Panc1 (cell line): ENCODE data around the gene NPAS2. TPM values are rescaled to one million over a fixed set of nuclear protein-coding genes. Genes with fewer than 3 reads are reported as not detected.

Experiments
- ATAC-seq: fragments of 200-7000 bp; cut with Tn5 transposase; 2 replicates; pipeline ENCODE4 v1.9.1; 2020; ENCODE audit warnings: mild to moderate bottlenecking, moderate library complexity
- BruUV-seq: library from RNA; stranded (reverse); fragments of 400-500 nt; replicated peaks from 2 replicates; lab custom pipeline; 2021; lab: Mats Ljungman, UMichigan
- CTCF ChIA-PET: fragments of 300-600 bp; sonication (Branson Sonifier 250); formaldehyde crosslinking; loops from one replicate; lab custom pipeline; 2022; ENCODE audit warnings: antibody characterized with exemption; lab: Charles Lee
- POLR2A ChIA-PET: fragments of 300-600 bp; sonication (Branson Sonifier 250); formaldehyde crosslinking; loops from one replicate; lab custom pipeline; 2022; ENCODE audit warnings: antibody characterized with exemption; lab: Charles Lee
- DNase-seq: peaks from one replicate; pipeline ENCODE4 v3.0.0-alpha.2; 2010; ENCODE audit warnings: low read depth, low spot score
- H3K27ac ChIP-seq: 2 replicates; pipeline ENCODE4 v1.5.1; 2011; ENCODE audit warnings: mild to moderate bottlenecking, low read length, inconsistent platforms
- H3K27me3 ChIP-seq: fragments of 200-500 bp; sonication (Bioruptor generic); 2 replicates; pipeline ENCODE4 v1.6.0; 2014; ENCODE audit warnings: low read length, inconsistent platforms; ENCODE audit not compliant: control insufficient read depth, insufficient read depth
- H3K36me3 ChIP-seq: fragments of 200-500 bp; sonication (Bioruptor generic); 2 replicates; pipeline ENCODE4 v1.5.1; 2014; ENCODE audit warnings: inconsistent platforms, mild to moderate bottlenecking, low read length, moderate library complexity; ENCODE audit not compliant: control insufficient read depth, insufficient read depth
- H3K4me1 ChIP-seq: 2 replicates; pipeline ENCODE4 v1.5.1; 2011; ENCODE audit warnings: inconsistent platforms, mild to moderate bottlenecking, low read length, moderate library complexity; ENCODE audit not compliant: control insufficient read depth, insufficient read depth
- H3K4me3 ChIP-seq, 2 experiments: 2 replicates each; pipeline ENCODE4 v1.5.1; 2011 to 2012; ENCODE audit warnings: low read depth in 2 of 2, low read length in 2 of 2, mild to moderate bottlenecking in 2 of 2, inconsistent platforms in 1 of 2, moderate library complexity in 1 of 2
- H3K9me3 ChIP-seq: fragments of 200-500 bp; sonication (Bioruptor generic); 2 replicates; pipeline ENCODE4 v1.5.1; 2014; ENCODE audit warnings: low read depth, mild to moderate bottlenecking, inconsistent platforms, low read length, moderate library complexity; ENCODE audit not compliant: control insufficient read depth, insufficient read depth
- CTCF ChIP-seq: fragments of 450-650 bp; IDR thresholded peaks from 2 replicates; pipeline ENCODE4 v1.5.1; 2017; ENCODE audit warnings: mild to moderate bottlenecking
- POLR2AphosphoS5 ChIP-seq: IDR thresholded peaks from 2 replicates; pipeline ENCODE4 v1.6.1; 2012; ENCODE audit warnings: mild to moderate bottlenecking, low read depth, low read length, moderate library complexity
- REST ChIP-seq, 2 experiments: IDR thresholded peaks; 2 replicates each; pipeline ENCODE4 v1.6.1; 2011 to 2012; ENCODE audit warnings: low read depth in 2 of 2, control low read depth in 1 of 2, low read length in 1 of 2, mild to moderate bottlenecking in 1 of 2, moderate library complexity in 1 of 2; ENCODE audit not compliant: insufficient read depth in 1 of 2
- SIN3A ChIP-seq: IDR thresholded peaks from 2 replicates; pipeline ENCODE4 v1.6.1; 2012; ENCODE audit warnings: low read depth, mild to moderate bottlenecking, low read length, moderate library complexity, borderline replicate concordance; ENCODE audit not compliant: insufficient read depth
- TCF7L2 ChIP-seq: IDR thresholded peaks from 2 replicates; pipeline ENCODE4 v1.6.1; 2011; ENCODE audit warnings: mild to moderate bottlenecking, low read depth, low read length, inconsistent platforms
- in situ Hi-C: cut with HindIII; loops from 2 replicates; pipeline ENCODE4 v1.10.0; 2016; ENCODE audit warnings: low sequenced_read_pairs, low pct_unique_long_range_greater_than_20kb
- intact Hi-C: fragments of 100-400 bp; cut with micrococcal nuclease; formaldehyde crosslinking; loops from one replicate; pipeline ENCODE4 v1.10.0; 2022; ENCODE audit not compliant: unreplicated experiment
- total RNA-seq: library from RNA; stranded (reverse); gene quantifications from one replicate; pipeline ENCODE4 v1.2.1, GENCODE V29; 2021; ENCODE audit not compliant: unreplicated experiment

The NPAS2 gene
- total RNA-seq, 1 experiment from 2014 or later = 72.8 TPM

GRCh38 chr2:100876231-100876860 lies 56.4 kb downstream of the NPAS2 start:
- intact Hi-C loops = no loop called here
- Histone ChIP-seq H3K27me3 (no peaks in the 10 kb centered on the region), H3K9me3 (no peaks in the 10 kb centered on the region), H3K27ac (no peak overlapping the region), H3K4me3 (no peak overlapping the region), H3K4me1 (peaks cover 22% of the 10 kb centered on the region), H3K36me3 (no peaks in the 10 kb centered on the region)
- ChIA-PET POLR2A (no interaction called here), CTCF (interaction anchor here (1.2 kb wide), 1 partner anchor 266 kb away, joined by 3 read pairs; no protein-coding TSS in a partner anchor)
- in situ Hi-C loops = no loop called here
- no peak for DNase-seq
- BruUV-seq = no TSS peak
- TF ChIP-seq REST (IDR thresholded peaks at IDR 0.05; ENCODE audit: insufficient read depth in 1 of 2, low read depth in 2 of 2, low read length in 1 of 2) (no peak), POLR2AphosphoS5 (no peak), CTCF (no peak), SIN3A (no peak), TCF7L2 (no peak)
- ATAC-seq = no peak

DNA sequence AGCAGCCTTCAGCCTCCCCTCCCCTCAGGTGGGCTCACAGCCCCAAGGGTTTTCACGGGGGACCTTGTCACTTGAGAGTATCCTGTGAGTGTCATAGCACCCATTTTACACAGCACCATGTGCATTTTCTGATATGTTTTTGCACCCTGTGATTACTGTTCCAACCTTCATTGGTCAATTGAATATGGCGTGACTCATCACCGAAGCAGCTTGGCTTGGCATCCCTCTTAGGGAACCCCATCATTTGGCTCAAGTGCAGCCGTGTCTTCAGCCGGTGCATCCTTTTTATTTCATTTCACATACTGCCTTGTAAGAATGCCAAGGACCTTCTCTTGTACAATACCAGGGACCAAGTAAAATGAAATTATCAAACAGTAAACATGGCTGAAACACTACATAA lies 57.6 kb downstream of the NPAS2 start:
- ChIA-PET CTCF (no interaction called here), POLR2A (interaction anchor here (0.6 kb wide), 1 partner anchor 361 kb away, joined by 3 read pairs; no protein-coding TSS in a partner anchor)
- Histone ChIP-seq H3K36me3 (no peaks in the 10 kb centered on the region), H3K27ac (peak overlapping the region; percentile 46; the same call in 1 of the 2 replicates), H3K4me1 (peaks cover 22% of the 10 kb centered on the region), H3K9me3 (no peaks in the 10 kb centered on the region), H3K4me3 (no peak overlapping the region), H3K27me3 (no peaks in the 10 kb centered on the region)
- TF ChIP-seq TCF7L2 = no peak
- TF ChIP-seq REST (IDR thresholded peaks at IDR 0.05; ENCODE audit: insufficient read depth in 1 of 2, low read depth in 2 of 2, low read length in 1 of 2) = no peak
- no peak for TF ChIP-seq CTCF
- no peak for TF ChIP-seq POLR2AphosphoS5
- TF ChIP-seq SIN3A = no peak
- intact Hi-C loops = no loop called here
- no TSS peak for BruUV-seq
- in situ Hi-C loops = no loop called here
- ATAC-seq (no peak), DNase-seq (no peak)
